ENCODE results near the gene ACKR4.

The ACKR4 gene

DNA sequence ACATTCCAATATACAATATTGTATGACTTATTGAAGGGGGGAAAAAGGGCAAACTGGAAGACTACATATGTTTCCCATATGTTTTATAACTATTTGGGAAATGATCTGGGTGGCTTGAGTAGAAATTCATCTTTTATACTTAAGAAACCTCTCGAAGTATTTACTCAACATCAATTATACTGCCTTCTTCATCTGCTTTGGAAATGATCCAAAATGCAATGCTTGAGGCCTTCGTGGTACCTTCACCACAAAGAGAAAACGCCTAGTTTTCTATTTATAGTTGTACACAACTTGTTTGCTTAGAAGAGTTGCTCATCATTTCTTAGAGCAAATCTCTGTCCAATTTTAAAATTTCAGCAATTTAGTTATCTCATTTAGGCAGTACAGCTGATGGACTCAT, 18.8 kb downstream of the ACKR4 start:
- peaks cover 7% of the 10 kb centered on the region for H3K9me3 ChIP-seq
- H3K9ac ChIP-seq = no peak overlapping the region
- no peak overlapping the region for H3K4me2 ChIP-seq
- H3K4me3 ChIP-seq = no peak overlapping the region
- peaks cover 17% of the 10 kb centered on the region for H3K36me3 ChIP-seq
- H3K27ac ChIP-seq = no peak overlapping the region
- no peaks in the 10 kb centered on the region for H3K27me3 ChIP-seq
- H4K20me1 ChIP-seq = no peaks in the 10 kb centered on the region
- H3K4me1 ChIP-seq = no peaks in the 10 kb centered on the region
- TF ChIP-seq Cebpa-rat (IDR thresholded peaks at IDR 0.05) = no peak

DNA sequence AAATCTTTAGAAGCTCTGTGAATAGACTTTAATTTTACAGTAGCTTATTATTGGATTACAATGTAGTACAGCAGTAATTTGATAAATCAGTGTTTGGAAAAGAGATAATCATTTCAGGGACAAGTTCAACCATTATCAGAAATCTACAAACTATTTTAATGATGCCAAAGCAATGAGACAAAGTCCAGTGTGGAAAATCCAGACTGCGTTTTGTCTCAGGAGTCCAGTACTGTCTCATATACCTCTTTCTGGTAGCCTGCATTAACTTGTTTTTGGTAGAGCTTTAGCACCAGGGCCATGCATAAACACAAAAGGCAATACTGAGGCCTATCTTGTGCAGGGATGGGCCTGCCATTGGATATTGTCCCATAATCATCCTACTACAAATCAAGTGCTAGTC, 19.7 kb downstream of the ACKR4 start:
- Histone ChIP-seq H3K27ac (no peak overlapping the region), H3K27me3 (no peaks in the 10 kb centered on the region), H3K4me2 (no peak overlapping the region), H3K9me3 (peaks cover 7% of the 10 kb centered on the region), H3K4me3 (no peak overlapping the region), H3K36me3 (peaks cover 17% of the 10 kb centered on the region), H3K4me1 (0 out of 2 replicates have a peak, but pooled peaks cover 2% of the 10 kb centered on the region), H4K20me1 (no peaks in the 10 kb centered on the region), H3K9ac (no peak overlapping the region)
- TF ChIP-seq Cebpa-rat (IDR thresholded peaks at IDR 0.05) = no peak

DNA sequence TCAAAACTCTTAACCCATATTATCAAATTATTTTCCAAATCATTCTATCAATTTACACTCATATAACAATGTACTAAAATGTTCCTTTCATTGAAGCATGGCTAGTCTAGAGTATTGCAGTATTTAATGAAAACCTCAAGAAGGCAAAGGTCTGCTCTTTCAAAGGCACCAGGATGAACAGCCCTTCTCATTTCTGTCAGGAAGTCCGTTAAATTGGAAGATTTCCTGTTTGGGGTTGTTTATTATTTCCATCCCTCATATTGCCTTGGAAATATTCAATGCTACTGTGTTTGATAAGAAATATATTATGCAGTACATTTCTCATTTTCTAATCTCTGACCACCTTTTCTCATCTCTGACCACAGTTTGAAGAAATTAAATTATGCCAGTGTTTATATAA, 25.1 kb downstream of the ACKR4 start:
- no peak for TF ChIP-seq Cebpa-rat (IDR thresholded peaks at IDR 0.05)
- H3K4me2 ChIP-seq = peak overlapping the region; percentile 34
- H3K27ac ChIP-seq = no peak overlapping the region
- H4K20me1 ChIP-seq = no peaks in the 10 kb centered on the region
- H3K36me3 ChIP-seq = peaks cover 28% of the 10 kb centered on the region
- H3K9ac ChIP-seq = no peak overlapping the region
- H3K4me3 ChIP-seq = no peak overlapping the region
- no peaks in the 10 kb centered on the region for H3K9me3 ChIP-seq
- H3K4me1 ChIP-seq = peaks cover 14% of the 10 kb centered on the region
- H3K27me3 ChIP-seq = no peaks in the 10 kb centered on the region

DNA sequence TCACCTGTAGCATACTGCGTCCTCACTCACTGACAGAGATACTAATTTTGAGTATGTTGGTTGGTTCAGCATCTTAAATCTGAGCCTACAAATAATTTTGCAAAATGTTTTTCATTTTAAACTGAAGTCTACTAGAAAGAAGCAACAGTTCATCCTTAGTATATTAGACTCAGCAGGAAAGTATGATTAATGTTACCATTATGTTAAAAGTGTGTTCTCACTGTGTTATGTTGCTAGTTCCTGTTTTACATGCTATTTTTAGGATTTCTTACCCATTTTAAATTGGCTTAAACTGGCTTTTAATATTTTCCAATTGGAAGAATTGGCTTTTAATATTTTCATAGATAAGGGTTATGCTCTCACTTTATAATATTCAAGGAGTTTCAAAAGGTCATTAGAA, 25.7 kb downstream of the ACKR4 start:
- Histone ChIP-seq H3K36me3 (peaks cover 31% of the 10 kb centered on the region), H3K4me1 (peaks cover 14% of the 10 kb centered on the region), H3K27ac (no peak overlapping the region), H3K4me2 (no peak overlapping the region), H3K4me3 (no peak overlapping the region), H3K9me3 (no peaks in the 10 kb centered on the region), H4K20me1 (no peaks in the 10 kb centered on the region), H3K27me3 (no peaks in the 10 kb centered on the region), H3K9ac (no peak overlapping the region)
- no peak for TF ChIP-seq Cebpa-rat (IDR thresholded peaks at IDR 0.05)

DNA sequence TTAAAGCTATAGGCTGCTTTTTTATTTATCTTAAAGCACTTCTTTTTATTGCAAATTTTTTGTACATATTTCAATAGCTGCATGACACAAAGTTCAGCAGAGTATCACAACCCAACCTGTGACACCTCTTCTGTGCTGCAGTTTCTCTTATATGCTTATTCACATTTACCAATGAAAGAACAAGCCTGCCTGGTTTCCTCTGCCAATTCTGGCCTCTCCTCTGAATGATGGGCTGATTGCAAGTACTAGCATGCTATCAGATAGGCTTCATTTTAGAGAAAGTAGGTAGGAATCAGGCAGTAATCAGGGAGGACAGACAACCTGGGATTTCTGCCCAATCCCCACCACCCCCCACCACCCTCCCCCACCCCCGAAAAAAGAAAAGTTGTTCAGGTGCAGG, 26.6 kb downstream of the ACKR4 start:
- Histone ChIP-seq H3K9me3 (no peaks in the 10 kb centered on the region), H3K4me2 (no peak overlapping the region), H3K9ac (no peak overlapping the region), H3K4me1 (peaks cover 14% of the 10 kb centered on the region), H3K4me3 (no peak overlapping the region), H3K27me3 (no peaks in the 10 kb centered on the region), H3K36me3 (peaks cover 35% of the 10 kb centered on the region), H4K20me1 (no peaks in the 10 kb centered on the region), H3K27ac (no peak overlapping the region)
- TF ChIP-seq Cebpa-rat (IDR thresholded peaks at IDR 0.05) = no peak

DNA sequence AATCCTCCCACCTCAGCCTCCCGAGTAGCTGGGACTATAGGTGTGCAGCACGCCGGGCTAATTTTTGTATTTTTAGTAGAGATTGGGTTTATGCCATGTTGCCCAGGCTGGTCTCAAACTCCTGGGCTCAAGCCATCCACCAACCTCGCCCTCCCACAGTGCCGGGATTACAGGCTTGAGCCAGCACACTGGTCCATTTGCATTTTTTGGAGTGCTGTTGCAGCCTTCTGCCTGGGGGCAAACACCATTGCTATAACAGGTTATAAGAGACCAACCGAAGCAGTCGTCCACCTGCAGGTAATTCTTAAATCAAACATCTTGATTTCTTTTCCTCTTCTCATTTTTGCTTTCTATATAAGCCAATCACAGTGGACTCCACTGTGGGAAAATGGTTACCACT, 27.7 kb downstream of the ACKR4 start:
- Histone ChIP-seq H4K20me1 (no peaks in the 10 kb centered on the region), H3K27ac (no peak overlapping the region), H3K4me2 (no peak overlapping the region), H3K27me3 (no peaks in the 10 kb centered on the region), H3K9ac (no peak overlapping the region), H3K36me3 (peaks cover 35% of the 10 kb centered on the region), H3K4me1 (peaks cover 14% of the 10 kb centered on the region), H3K9me3 (no peaks in the 10 kb centered on the region), H3K4me3 (no peak overlapping the region)
- TF ChIP-seq Cebpa-rat (IDR thresholded peaks at IDR 0.05) = no peak

DNA sequence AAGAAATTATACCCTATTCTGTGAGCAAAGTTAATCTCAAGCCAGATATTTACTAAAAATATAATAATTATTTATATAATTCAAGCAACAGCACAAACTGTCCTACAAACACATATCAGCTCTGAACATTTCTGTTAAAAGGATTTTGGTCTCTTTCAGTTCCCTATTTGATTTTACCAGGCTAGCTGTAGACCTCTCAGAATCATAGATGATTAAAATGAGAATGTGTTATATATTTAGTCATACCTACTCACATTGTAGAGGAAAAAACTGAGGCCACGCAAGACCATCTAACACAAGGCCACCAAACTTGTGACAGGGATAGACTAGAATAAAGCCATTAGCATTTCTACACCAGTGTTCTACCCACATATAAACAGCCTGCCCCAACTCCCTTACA, 28.5 kb downstream of the ACKR4 start:
- no peak overlapping the region for H3K9ac ChIP-seq
- H3K4me3 ChIP-seq = no peak overlapping the region
- no peak overlapping the region for H3K4me2 ChIP-seq
- H3K27me3 ChIP-seq = no peaks in the 10 kb centered on the region
- H3K9me3 ChIP-seq = no peaks in the 10 kb centered on the region
- H3K36me3 ChIP-seq = peaks cover 35% of the 10 kb centered on the region
- no peak overlapping the region for H3K27ac ChIP-seq
- H4K20me1 ChIP-seq = no peaks in the 10 kb centered on the region
- peaks cover 14% of the 10 kb centered on the region for H3K4me1 ChIP-seq
- no peak for TF ChIP-seq Cebpa-rat (IDR thresholded peaks at IDR 0.05)

DNA sequence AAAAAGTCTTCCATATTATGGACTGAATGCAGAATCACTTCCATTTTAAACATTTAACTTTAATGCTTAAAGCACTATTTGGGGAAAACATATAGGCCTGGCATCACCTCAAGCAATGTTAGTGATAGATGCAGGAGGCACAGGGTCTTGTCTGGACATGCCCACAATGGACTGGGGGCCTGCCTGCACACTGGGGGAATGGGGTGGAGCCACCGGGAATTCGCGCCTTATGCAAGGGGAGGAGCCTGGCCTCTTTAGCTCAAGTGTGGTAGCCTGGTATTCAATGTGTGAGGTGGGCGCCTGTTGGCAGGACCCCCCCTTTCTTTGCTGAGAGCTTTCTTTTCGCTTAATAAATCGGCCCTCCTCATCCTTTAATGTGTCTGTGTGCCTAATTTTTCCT, 29.9 kb downstream of the ACKR4 start:
- Histone ChIP-seq H3K9me3 (no peaks in the 10 kb centered on the region), H4K20me1 (no peaks in the 10 kb centered on the region), H3K4me2 (no peak overlapping the region), H3K27ac (no peak overlapping the region), H3K36me3 (peaks cover 35% of the 10 kb centered on the region), H3K27me3 (no peaks in the 10 kb centered on the region), H3K4me3 (no peak overlapping the region), H3K4me1 (peaks cover 10% of the 10 kb centered on the region), H3K9ac (no peak overlapping the region)
- TF ChIP-seq Cebpa-rat (IDR thresholded peaks at IDR 0.05) = no peak

DNA sequence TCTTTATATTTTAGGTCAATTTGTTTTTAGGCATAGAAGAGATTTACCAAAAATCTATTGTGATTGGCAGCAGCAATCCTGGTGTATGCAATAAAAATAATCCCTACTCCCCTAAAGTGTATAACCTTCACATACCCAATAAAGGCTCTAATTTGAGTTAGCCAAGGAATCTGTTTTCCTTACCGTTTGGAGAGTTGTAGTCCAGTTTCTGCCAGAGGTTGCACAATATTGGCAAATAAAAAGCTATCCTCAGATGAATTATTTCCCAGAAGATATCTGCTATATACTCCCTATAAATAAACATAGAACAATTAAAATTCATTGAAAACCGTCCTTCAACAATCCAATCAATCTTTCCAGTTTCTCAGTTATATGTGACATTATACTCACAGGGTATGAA, 31.1 kb downstream of the ACKR4 start:
- H3K4me2 ChIP-seq = no peak overlapping the region
- no peaks in the 10 kb centered on the region for H3K4me1 ChIP-seq

DNA sequence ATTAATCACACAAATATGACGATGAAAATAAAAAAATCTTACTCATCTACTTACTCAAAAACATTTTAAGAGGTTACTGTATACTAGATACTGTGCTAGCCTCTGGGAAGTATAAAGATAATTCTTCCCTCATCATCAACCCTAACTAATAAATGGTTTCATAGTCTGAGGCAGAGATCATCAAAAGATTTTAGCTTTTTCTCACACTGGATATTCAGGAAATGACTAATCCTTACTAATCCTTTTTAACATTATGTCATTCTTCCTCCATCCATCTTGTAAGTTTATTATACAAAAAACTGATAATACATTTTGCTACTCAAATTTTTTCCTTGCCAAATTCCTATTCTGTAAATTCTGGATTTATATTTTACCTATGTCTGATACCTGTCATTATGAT, 32.9 kb downstream of the ACKR4 start:
- no peak overlapping the region for H3K9ac ChIP-seq
- no peak overlapping the region for H3K4me2 ChIP-seq
- no peak overlapping the region for H3K27ac ChIP-seq
- H3K36me3 ChIP-seq = peaks cover 25% of the 10 kb centered on the region
- no peaks in the 10 kb centered on the region for H3K27me3 ChIP-seq
- no peaks in the 10 kb centered on the region for H3K4me1 ChIP-seq
- H3K4me3 ChIP-seq = no peak overlapping the region
- TF ChIP-seq Cebpa-rat (IDR thresholded peaks at IDR 0.05) = no peak
- no peaks in the 10 kb centered on the region for H4K20me1 ChIP-seq
- no peaks in the 10 kb centered on the region for H3K9me3 ChIP-seq

More for the DNA sequence above, 31.1 kb downstream of the ACKR4 start:
- H3K9ac ChIP-seq = no peak overlapping the region
- H4K20me1 ChIP-seq = no peaks in the 10 kb centered on the region
- H3K9me3 ChIP-seq = no peaks in the 10 kb centered on the region
- H3K27me3 ChIP-seq = no peaks in the 10 kb centered on the region
- no peak overlapping the region for H3K4me3 ChIP-seq
- TF ChIP-seq Cebpa-rat (IDR thresholded peaks at IDR 0.05) = no peak
- peaks cover 35% of the 10 kb centered on the region for H3K36me3 ChIP-seq
- H3K27ac ChIP-seq = no peak overlapping the region

DNA sequence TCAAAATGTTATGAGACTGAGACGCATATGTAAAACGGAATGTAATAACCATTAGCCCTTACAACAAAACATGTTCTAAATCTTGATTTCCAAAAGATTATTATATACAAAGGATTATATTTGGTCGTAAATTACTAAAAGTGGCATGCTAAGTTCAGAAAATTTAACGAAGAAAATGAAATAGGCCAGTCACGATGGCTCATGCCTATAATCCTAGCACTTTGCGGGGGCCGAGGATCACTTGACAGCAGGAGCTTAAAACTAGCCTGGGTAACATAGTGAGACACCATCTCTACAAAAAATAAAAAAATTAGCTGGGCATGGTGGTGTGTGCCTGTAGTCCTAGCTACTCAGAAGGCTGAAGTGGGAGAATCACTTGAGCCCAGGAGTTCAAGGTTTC, 33.5 kb downstream of the ACKR4 start:
- Histone ChIP-seq H3K9me3 (no peaks in the 10 kb centered on the region), H3K27me3 (no peaks in the 10 kb centered on the region), H3K36me3 (peaks cover 25% of the 10 kb centered on the region), H3K9ac (no peak overlapping the region), H3K27ac (no peak overlapping the region), H3K4me3 (no peak overlapping the region), H4K20me1 (no peaks in the 10 kb centered on the region), H3K4me1 (no peaks in the 10 kb centered on the region), H3K4me2 (no peak overlapping the region)
- TF ChIP-seq Cebpa-rat (IDR thresholded peaks at IDR 0.05) = no peak

All from BLaER1 (cell line).